H1 (cell line): Measurements from ENCODE around the gene ISCA2. TPM values are rescaled to one million over a fixed set of nuclear protein-coding genes. Genes with fewer than 3 reads are reported as not detected.

ENCODE experiments used
- CTCF ChIA-PET: fragments of 300-600 bp; sonication (Branson Sonifier 250); formaldehyde crosslinking; loops from one replicate; lab custom pipeline; 2021; ENCODE audit not compliant: partially characterized antibody; lab: Charles Lee
- POLR2A ChIA-PET: fragments of 300-600 bp; sonication (Branson Sonifier 250); formaldehyde crosslinking; loops from one replicate; lab custom pipeline; 2021; ENCODE audit warnings: inconsistent platforms; ENCODE audit not compliant: partially characterized antibody; lab: Charles Lee
- DNase-seq, 2 experiments: peaks; one replicate each; pipeline versions ENCODE4 v3.0.0 to v3.0.0-alpha.2; 2010 to 2022; ENCODE audit warnings: low spot score in 2 of 2, low read depth in 1 of 2, mixed read lengths in 1 of 2
- FAIRE-seq: peaks from 2 replicates; lab custom pipeline; 2011; peaks lifted over from hg19 to GRCh38; lab: Jason Lieb, UNC
- H2AFZ ChIP-seq: 2 replicates; pipeline ENCODE4 v1.8.1; 2012; ENCODE audit warnings: low read length, inconsistent platforms
- H2AK5ac ChIP-seq: 2 replicates; pipeline ENCODE4 v1.6.1; 2013; ENCODE audit warnings: low read depth, low read length
- H2BK120ac ChIP-seq: replicated peaks from 2 replicates; pipeline ENCODE3; 2013; ENCODE audit warnings: low read depth, low read length, inconsistent platforms
- H2BK12ac ChIP-seq: 2 replicates; pipeline ENCODE4 v1.6.1; 2013; ENCODE audit warnings: low read depth, low read length
- H2BK15ac ChIP-seq: 2 replicates; pipeline ENCODE4 v1.6.1; 2013; ENCODE audit warnings: low read length
- H2BK20ac ChIP-seq: 2 replicates; pipeline ENCODE4 v1.6.1; 2013; ENCODE audit warnings: low read length
- H2BK5ac ChIP-seq: 2 replicates; pipeline ENCODE4 v1.6.1; 2013; ENCODE audit warnings: low read depth, low read length
- H3K14ac ChIP-seq: 2 replicates; pipeline ENCODE4 v1.6.1; 2013; ENCODE audit warnings: inconsistent platforms; ENCODE audit not compliant: insufficient read length
- H3K18ac ChIP-seq: 2 replicates; pipeline ENCODE4 v1.6.1; 2013; ENCODE audit warnings: low read length; ENCODE audit errors: extremely low read depth
- H3K23ac ChIP-seq: 2 replicates; pipeline ENCODE4 v1.6.1; 2013; ENCODE audit warnings: inconsistent platforms; ENCODE audit not compliant: insufficient read length
- H3K23me2 ChIP-seq: 2 replicates; pipeline ENCODE4 v1.6.1; 2013; ENCODE audit warnings: low read depth, low read length
- H3K27ac ChIP-seq: 2 replicates; pipeline ENCODE4 v1.6.1; 2011; ENCODE audit warnings: low read depth, low read length, inconsistent platforms
- H3K27me3 ChIP-seq, 4 experiments: replicated peaks in 1 of 4; 1 replicate in 1 of 4; 2 replicates in 3 of 4; pipeline versions ENCODE4 v1.6.1 to v1.8.1; 2011 to 2013; ENCODE audit warnings: low read length in 3 of 4, mild to moderate bottlenecking in 3 of 4, inconsistent platforms in 2 of 4, mixed read lengths in 2 of 4, moderate library complexity in 1 of 4; ENCODE audit not compliant: control insufficient read depth in 3 of 4, insufficient read depth in 3 of 4; ENCODE audit errors: extremely low read depth in 1 of 4
- H3K36me3 ChIP-seq, 4 experiments: 2 replicates each; pipeline versions ENCODE4 v1.6.1 to v1.8.1; 2011 to 2013; ENCODE audit warnings: mild to moderate bottlenecking in 4 of 4, low read length in 3 of 4, moderate library complexity in 2 of 4, control low read depth in 1 of 4, inconsistent platforms in 1 of 4; ENCODE audit not compliant: insufficient read depth in 4 of 4, control insufficient read depth in 2 of 4
- H3K4ac ChIP-seq: replicated peaks from 2 replicates; pipeline ENCODE3; 2013; ENCODE audit warnings: low read length, low read depth, mixed read lengths, inconsistent platforms; ENCODE audit not compliant: insufficient read length
- H3K4me1 ChIP-seq, 4 experiments: replicated peaks in 1 of 4; 1 replicate in 1 of 4; 2 replicates in 3 of 4; pipeline versions ENCODE4 v1.6.1 to v1.8.1; 2011 to 2013; ENCODE audit warnings: low read length in 3 of 4, inconsistent platforms in 2 of 4, mixed read lengths in 1 of 4; ENCODE audit not compliant: insufficient read depth in 4 of 4, control insufficient read depth in 3 of 4
- H3K4me2 ChIP-seq, 2 experiments: 2 replicates each; pipeline versions ENCODE4 v1.6.1 to v1.8.1; 2011 to 2013; ENCODE audit warnings: low read depth in 2 of 2, low read length in 2 of 2, control low read depth in 1 of 2, inconsistent platforms in 1 of 2, mild to moderate bottlenecking in 1 of 2; ENCODE audit not compliant: insufficient read depth in 1 of 2
- H3K4me3 ChIP-seq, 4 experiments: fragments of 200-600, 300-600 bp in 1 of 4; sonication (generic), shearing (Covaris generic), sonication (Bioruptor Twin) in 1 of 4; 2 replicates each; pipeline versions ENCODE4 v1.5.1 to v1.8.1; 2011 to 2016; ENCODE audit warnings: low read length in 4 of 4, low read depth in 3 of 4, control low read depth in 2 of 4, inconsistent platforms in 2 of 4, mild to moderate bottlenecking in 2 of 4, mixed read lengths in 1 of 4, moderate library complexity in 1 of 4; ENCODE audit not compliant: insufficient read depth in 2 of 4; ENCODE audit errors: extremely low read depth in 1 of 4
- H3K56ac ChIP-seq: replicated peaks from 2 replicates; pipeline ENCODE3; 2013; ENCODE audit warnings: low read depth, mild to moderate bottlenecking, mixed read lengths, low read length, inconsistent platforms; ENCODE audit not compliant: insufficient read length
- H3K79me1 ChIP-seq: 2 replicates; pipeline ENCODE4 v1.6.1; 2013; ENCODE audit warnings: low read depth, low read length, control low read depth
- H3K79me2 ChIP-seq, 2 experiments: 2 replicates each; pipeline versions ENCODE4 v1.6.1 to v1.8.1; 2012 to 2013; ENCODE audit warnings: low read length in 2 of 2, mild to moderate bottlenecking in 2 of 2, inconsistent platforms in 1 of 2; ENCODE audit not compliant: insufficient read depth in 2 of 2, control insufficient read depth in 1 of 2
- H3K9ac ChIP-seq, 4 experiments: replicated peaks in 1 of 4; 1 replicate in 1 of 4; 2 replicates in 3 of 4; pipeline versions ENCODE4 v1.6.1 to v1.8.1; 2011 to 2013; ENCODE audit warnings: low read depth in 3 of 4, low read length in 3 of 4, control low read depth in 2 of 4, mild to moderate bottlenecking in 2 of 4, moderate library complexity in 2 of 4, inconsistent platforms in 1 of 4; ENCODE audit errors: extremely low read depth in 1 of 4
- H3K9me3 ChIP-seq, 2 experiments: 2 replicates each; pipeline versions ENCODE4 v1.6.1 to v1.8.1; 2012 to 2013; ENCODE audit warnings: mild to moderate bottlenecking in 2 of 2, moderate library complexity in 2 of 2, control low read depth in 1 of 2, inconsistent platforms in 1 of 2, low read depth in 1 of 2, low read length in 1 of 2, mixed read lengths in 1 of 2; ENCODE audit not compliant: insufficient read depth in 2 of 2
- H4K20me1 ChIP-seq, 2 experiments: replicated peaks in 1 of 2; 2 replicates each; pipeline versions ENCODE3 to v1.8.1; 2011 to 2013; ENCODE audit warnings: inconsistent platforms in 2 of 2, low read length in 2 of 2, mild to moderate bottlenecking in 1 of 2; ENCODE audit not compliant: insufficient read depth in 2 of 2, control insufficient read depth in 1 of 2
- H4K5ac ChIP-seq: 2 replicates; pipeline ENCODE4 v1.6.1; 2013; ENCODE audit warnings: low read length, low read depth, mixed read lengths, inconsistent platforms; ENCODE audit not compliant: insufficient read length
- H4K8ac ChIP-seq: 2 replicates; pipeline ENCODE4 v1.8.0; 2013; ENCODE audit warnings: mild to moderate bottlenecking, moderate library complexity, low read length, inconsistent platforms; ENCODE audit not compliant: insufficient read depth; ENCODE audit errors: extremely low read depth
- H4K91ac ChIP-seq: replicated peaks from 2 replicates; pipeline ENCODE3; 2013; ENCODE audit warnings: low read length, mixed read lengths, inconsistent platforms; ENCODE audit not compliant: insufficient read length
- CBX5 ChIP-seq: fragments of 300-800, 300-1000 bp; sonication (generic); IDR thresholded peaks from 2 replicates; pipeline ENCODE4 v1.7.1; 2016; ENCODE audit warnings: antibody characterized with exemption, low read length, low read depth
- HDAC2 ChIP-seq, 2 experiments: fragments of 300-600 bp in 1 of 2; sonication (generic) in 1 of 2; IDR thresholded peaks; 2 replicates each; pipeline ENCODE4 v1.6.1; 2011 to 2012; ENCODE audit warnings: low read depth in 2 of 2, low read length in 2 of 2, mild to moderate bottlenecking in 2 of 2, moderate library complexity in 2 of 2, borderline replicate concordance in 1 of 2, inconsistent platforms in 1 of 2
- KDM5A ChIP-seq: fragments of 200-600 bp; IDR thresholded peaks from 2 replicates; pipeline ENCODE4 v1.7.1; 2012; ENCODE audit warnings: mild to moderate bottlenecking, low read length, inconsistent platforms, mixed read lengths
- RNF2 ChIP-seq: fragments of 200-900, 300-1000 bp; sonication (generic); IDR thresholded peaks from 2 replicates; pipeline ENCODE4 v1.7.1; 2016; ENCODE audit warnings: borderline replicate concordance, low read depth, mild to moderate bottlenecking, antibody characterized with exemption, low read length; ENCODE audit not compliant: poor library complexity, severe bottlenecking; ENCODE audit errors: missing control alignments
- RXRA ChIP-seq: IDR thresholded peaks from 2 replicates; pipeline ENCODE4 v1.6.1; 2011; ENCODE audit warnings: low read depth, mild to moderate bottlenecking, low read length, moderate library complexity; ENCODE audit not compliant: insufficient read depth
- TAF7 ChIP-seq: optimal IDR thresholded peaks from 2 replicates; pipeline ENCODE3; 2011; ENCODE audit warnings: low read depth, mild to moderate bottlenecking, inconsistent platforms, low read length, moderate library complexity, borderline replicate concordance
- WGBS, 2 experiments: shearing (Covaris generic) in 1 of 2; methylation state at CpG; one replicate each; pipeline versions ENCODE4 v1.1.6 to v1.1.7; 2013 to 2015; ENCODE audit warnings: low lambda C conversion rate in 2 of 2, mixed read lengths in 2 of 2, inconsistent platforms in 1 of 2, low coverage in 1 of 2, missing lambda C conversion rate in 1 of 2; ENCODE audit not compliant: insufficient replicate concordance in 2 of 2, insufficient coverage in 1 of 2, insufficient read length in 1 of 2; ENCODE audit errors: extremely low coverage in 1 of 2, missing lambda C conversion rate in 1 of 2; 5-methylcytosine and 5-hydroxymethylcytosine counted together
- polyA plus RNA-seq, 7 experiments: library from polyadenylated mRNA; depleted of rRNA in 3 of 7; stranded (reverse) in 5 of 7; unstranded in 2 of 7; fragments of >200 nt in 5 of 7; fragments of 200-250 nt in 2 of 7; gene quantifications; 1 replicate in 5 of 7; 2 replicates in 1 of 7; 4 replicates in 1 of 7; pipeline versions ENCODE4 v1.2.1 to v1.2.3, GENCODE V29; 2011 to 2013; ENCODE audit warnings: missing spikeins in 2 of 7, mixed read lengths in 2 of 7
- total RNA-seq: library from RNA; stranded (reverse); fragmentation: NEBNext Ultra II Directional; extraction: Animal tissue kit (Norgen Biotek cat#: 25700); gene quantifications from 2 replicates; pipeline ENCODE4 v1.2.1, GENCODE V29; 2021

ISCA2 gene
- total and polyA plus RNA-seq, 2 of the 8 experiments (the other 6 are each of a cell fraction or from before 2014, with no cell fraction given) = 43.5 to 78.6 TPM

GRCh38 chr14:74475678-74476077 is 17.9 kb upstream of the ISCA2 start:
- Histone ChIP-seq H3K9me3 (no peaks in the 10 kb centered on the region), H3K23ac (no peak overlapping the region), H4K8ac (no peak overlapping the region), H3K18ac (no peak overlapping the region), H3K9ac (no peak overlapping the region), H3K4ac (no peak overlapping the region), H3K27me3 (no peaks in the 10 kb centered on the region), H2BK12ac (no peak overlapping the region), H3K4me1 (peaks cover 0 to 3% (median 0%) of the 10 kb centered on the region in 4 experiments; a peak in 2 of 7 replicates), H2BK15ac (no peak overlapping the region), H3K23me2 (no peaks in the 10 kb centered on the region; the same call in 1 of the 2 replicates), H2BK20ac (no peak overlapping the region), H4K5ac (no peak overlapping the region), H3K36me3 (peaks cover 0 to 48% (median 12%) of the 10 kb centered on the region in 4 experiments; a peak in 7 of 8 replicates), H3K27ac (no peak overlapping the region), H2BK120ac (no peak overlapping the region), H3K56ac (no peak overlapping the region), H3K79me2 (no peaks in the 10 kb centered on the region), H3K14ac (no peak overlapping the region), H2AFZ (no peak overlapping the region), H2AK5ac (no peak overlapping the region), H4K91ac (no peak overlapping the region), H2BK5ac (no peak overlapping the region), H3K79me1 (no peaks in the 10 kb centered on the region), H3K4me3 (no peak overlapping the region), H3K4me2 (no peak overlapping the region), H4K20me1 (no peaks in the 10 kb centered on the region)
- no peak for FAIRE-seq
- ChIA-PET POLR2A (interaction anchor here (0.6 to 3.0 kb wide), 9 partner anchors 10 to 174 kb away, joined by 3 to 10 read pairs (median 3); partner anchors contain the start of gene VRTN), CTCF (interaction anchor here (0.8 to 12.6 kb wide), 13 partner anchors 13 to 259 kb away, joined by 3 to 181 read pairs (median 3); partner anchors contain the start of genes ABCD4 and VRTN)
- no peak for DNase-seq
- WGBS, 2 experiments = 85% methylated on average over 3 of the region's 3 CpGs; no CpG with 5 or more reads in 1 of the 2 experiments
- TF ChIP-seq TAF7 = no peak
- no peak for TF ChIP-seq RNF2
- no peak for TF ChIP-seq KDM5A
- no peak for TF ChIP-seq RXRA
- no peak for TF ChIP-seq CBX5
- TF ChIP-seq HDAC2 (IDR thresholded peaks at IDR 0.05; ENCODE audit: borderline replicate concordance in 1 of 2, low read depth in 2 of 2, low read length in 2 of 2) = no peak
